AG04450 (cell line): ENCODE measurements around the gene SLC22A23. TPM values are rescaled to one million over a fixed set of nuclear protein-coding genes. Genes with fewer than 3 reads are reported as not detected.

Source experiments
- CTCF ChIA-PET: fragments of 300-600, 350-600 bp; formaldehyde crosslinking; extraction: SDS; loops from one replicate; lab custom pipeline; 2022; ENCODE audit warnings: antibody characterized with exemption, inconsistent platforms; lab: Charles Lee
- POLR2A ChIA-PET: fragments of 350-600 bp; formaldehyde crosslinking; extraction: SDS; loops from one replicate; lab custom pipeline; 2021; ENCODE audit warnings: antibody characterized with exemption, inconsistent platforms; lab: Yijun Ruan, JAX
- DNase-seq: peaks from one replicate; pipeline ENCODE4 v3.0.0-alpha.2; 2011; ENCODE audit warnings: low read depth, low spot score
- H3K27ac ChIP-seq: one replicate; pipeline ENCODE4 v1.5.1; 2012; ENCODE audit warnings: low read depth, low read length, control low read depth
- H3K27me3 ChIP-seq: one replicate; pipeline ENCODE4 v1.6.0; 2012; ENCODE audit warnings: low read length; ENCODE audit not compliant: control insufficient read depth, insufficient read depth
- H3K4me3 ChIP-seq: 2 replicates; pipeline ENCODE4 v1.5.1; 2011; ENCODE audit warnings: mild to moderate bottlenecking, low read depth, low read length, control low read depth
- H3K9me3 ChIP-seq: 2 replicates; pipeline ENCODE4 v1.5.1; 2012; ENCODE audit warnings: low read length; ENCODE audit not compliant: control insufficient read depth, insufficient read depth
- CTCF ChIP-seq: IDR thresholded peaks from 2 replicates; pipeline ENCODE4 v1.5.1; 2011; ENCODE audit warnings: low read depth, low read length, control low read depth, inconsistent platforms
- polyA plus RNA-seq: library from polyadenylated mRNA; depleted of rRNA; stranded (reverse); fragments of >200 nt; gene quantifications from 2 replicates; pipeline ENCODE4 v1.2.3, GENCODE V29; 2011

Gene SLC22A23
- polyA plus RNA-seq, 1 experiment: not detected

DNA sequence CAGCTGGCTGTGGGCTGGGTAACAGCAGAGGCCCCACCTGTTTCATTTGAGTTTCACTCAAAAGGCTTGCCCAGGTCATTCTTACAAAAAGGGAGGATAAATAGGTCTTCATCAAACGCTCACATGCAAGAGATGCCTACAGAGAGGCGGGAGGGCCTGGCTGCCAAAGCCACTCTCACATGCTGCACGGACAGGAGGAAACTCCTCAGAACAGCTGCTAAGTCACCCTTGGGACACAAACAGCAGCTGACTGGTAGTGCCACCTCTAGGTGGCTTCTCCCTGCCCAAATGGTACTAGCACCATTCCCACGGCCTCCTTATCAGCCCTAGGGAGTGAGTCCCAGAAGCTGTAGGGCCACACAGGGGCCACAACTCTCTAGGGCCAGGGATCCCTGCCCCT lies 23.8 kb downstream of the SLC22A23 start:
- DNase-seq: no peak
- POLR2A ChIA-PET: no interaction called here
- Histone ChIP-seq H3K27me3 (peaks cover 40% of the 10 kb centered on the region), H3K27ac (no peak overlapping the region), H3K4me3 (no peak overlapping the region), H3K9me3 (no peaks in the 10 kb centered on the region)
- TF ChIP-seq CTCF: no peak
- CTCF ChIA-PET: no interaction called here

DNA sequence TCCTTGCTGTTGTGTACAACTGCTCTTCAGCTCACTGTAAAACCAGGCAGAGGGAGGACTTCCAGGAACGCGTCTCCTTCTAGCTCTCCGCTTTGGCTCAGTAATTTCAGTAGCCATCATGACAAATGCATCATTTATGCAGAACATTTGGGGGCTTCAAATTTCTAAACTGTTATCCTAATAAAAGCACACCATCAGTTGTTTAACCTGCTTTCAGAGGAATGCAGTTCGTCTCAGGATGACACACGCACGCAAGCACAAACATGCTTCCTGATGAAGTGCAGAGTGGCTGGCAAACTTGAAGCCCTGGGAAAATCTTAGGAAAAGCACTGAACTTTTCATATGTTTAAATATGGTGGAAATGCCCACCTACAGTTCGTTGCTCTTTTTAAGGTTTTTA lies 24.4 kb downstream of the SLC22A23 start:
- no peak for TF ChIP-seq CTCF
- Histone ChIP-seq H3K4me3 (no peak overlapping the region), H3K9me3 (no peaks in the 10 kb centered on the region), H3K27me3 (peaks cover 46% of the 10 kb centered on the region), H3K27ac (no peak overlapping the region)
- DNase-seq: no peak
- POLR2A ChIA-PET: interaction anchor here (0.6 kb wide), 1 partner anchor 129 kb away, joined by 6 read pairs; no protein-coding TSS in a partner anchor
- CTCF ChIA-PET: no interaction called here

DNA sequence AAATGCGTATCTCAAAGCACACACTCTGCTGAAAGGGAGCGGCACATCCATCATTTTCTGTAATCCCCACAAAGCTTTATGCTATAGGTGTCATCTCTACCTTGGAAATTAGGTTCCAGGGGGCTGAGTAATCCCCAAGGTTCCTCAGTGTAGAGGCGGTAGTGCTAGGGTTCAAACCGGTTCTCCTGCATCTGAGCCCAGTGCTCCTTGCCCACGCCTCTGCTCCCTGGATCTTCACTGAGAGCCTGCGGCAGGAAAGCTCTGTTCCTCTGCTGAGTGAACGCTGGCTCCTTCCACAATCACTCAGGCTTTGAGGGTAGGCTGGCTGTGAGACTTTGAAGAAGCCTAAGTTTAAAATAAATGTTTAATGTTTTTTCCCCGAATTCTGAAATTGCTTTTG lies 24.9 kb downstream of the SLC22A23 start:
- ChIA-PET CTCF (no interaction called here), POLR2A (interaction anchor here (0.6 kb wide), 1 partner anchor 130 kb away, joined by 6 read pairs; no protein-coding TSS in a partner anchor)
- Histone ChIP-seq H3K9me3 (no peaks in the 10 kb centered on the region), H3K27me3 (peaks cover 50% of the 10 kb centered on the region), H3K4me3 (no peak overlapping the region), H3K27ac (no peak overlapping the region)
- no peak for TF ChIP-seq CTCF
- no peak for DNase-seq

DNA sequence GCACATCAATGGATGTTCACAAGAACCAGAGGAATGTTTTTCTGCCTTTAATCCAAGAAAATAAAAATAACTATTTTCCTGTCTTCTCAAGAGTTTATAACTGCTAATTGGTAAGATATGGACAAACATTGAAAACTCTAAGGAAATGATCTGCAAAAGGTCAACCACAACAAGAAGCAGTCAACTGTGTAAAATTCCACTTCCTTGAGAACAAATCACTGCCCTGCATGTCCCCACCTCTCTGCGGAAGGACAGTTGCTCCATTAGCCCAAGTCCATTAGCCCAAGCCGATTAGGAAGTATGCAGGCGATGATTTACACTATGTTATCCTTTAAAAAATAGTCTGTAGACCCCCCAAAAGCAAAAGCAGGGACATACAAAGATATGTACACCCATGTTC lies 27.6 kb downstream of the SLC22A23 start:
- H3K27me3 ChIP-seq: peaks cover 48% of the 10 kb centered on the region
- ChIA-PET CTCF (no interaction called here), POLR2A (no interaction called here)
- no peak for TF ChIP-seq CTCF
- no peak overlapping the region for H3K4me3 ChIP-seq
- no peak overlapping the region for H3K27ac ChIP-seq
- no peak for DNase-seq
- no peaks in the 10 kb centered on the region for H3K9me3 ChIP-seq

- DNase-seq: no peak
- Histone ChIP-seq H3K9me3 (no peaks in the 10 kb centered on the region), H3K27ac (no peak overlapping the region), H3K27me3 (peaks cover 48% of the 10 kb centered on the region), H3K4me3 (no peak overlapping the region)
- ChIA-PET CTCF (no interaction called here), POLR2A (no interaction called here)
- TF ChIP-seq CTCF: no peak
Observed at GRCh38 chr6:3428700-3429099, 28.1 kb downstream of the SLC22A23 start.
